ENCODE results near the gene MZF1. TPM values are rescaled to one million over a fixed set of nuclear protein-coding genes. Genes with fewer than 3 reads are reported as not detected.
"Not testable (repeated sequence)": the region's sequence is repeated elsewhere in the genome, so short reads cannot be mapped to it uniquely, and the experiment has no call there.

MZF1 gene
- total RNA-seq, 1 donor from 2014 or later: 43.3 TPM

GRCh38 chr19:58546019-58546530 lies 27.1 kb downstream of the MZF1 start:
- peak overlapping the region; percentile 95 for H3K4me3 Mint-ChIP-seq
- TF ChIP-seq, protein P1, sequence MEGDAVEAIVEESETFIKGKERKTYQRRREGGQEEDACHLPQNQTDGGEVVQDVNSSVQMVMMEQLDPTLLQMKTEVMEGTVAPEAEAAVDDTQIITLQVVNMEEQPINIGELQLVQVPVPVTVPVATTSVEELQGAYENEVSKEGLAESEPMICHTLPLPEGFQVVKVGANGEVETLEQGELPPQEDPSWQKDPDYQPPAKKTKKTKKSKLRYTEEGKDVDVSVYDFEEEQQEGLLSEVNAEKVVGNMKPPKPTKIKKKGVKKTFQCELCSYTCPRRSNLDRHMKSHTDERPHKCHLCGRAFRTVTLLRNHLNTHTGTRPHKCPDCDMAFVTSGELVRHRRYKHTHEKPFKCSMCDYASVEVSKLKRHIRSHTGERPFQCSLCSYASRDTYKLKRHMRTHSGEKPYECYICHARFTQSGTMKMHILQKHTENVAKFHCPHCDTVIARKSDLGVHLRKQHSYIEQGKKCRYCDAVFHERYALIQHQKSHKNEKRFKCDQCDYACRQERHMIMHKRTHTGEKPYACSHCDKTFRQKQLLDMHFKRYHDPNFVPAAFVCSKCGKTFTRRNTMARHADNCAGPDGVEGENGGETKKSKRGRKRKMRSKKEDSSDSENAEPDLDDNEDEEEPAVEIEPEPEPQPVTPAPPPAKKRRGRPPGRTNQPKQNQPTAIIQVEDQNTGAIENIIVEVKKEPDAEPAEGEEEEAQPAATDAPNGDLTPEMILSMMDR (conservative IDR thresholded peaks at IDR 0.05): no peak
- no peaks in the 10 kb centered on the region for H3K9me3 Mint-ChIP-seq
- peak overlapping the region; percentile 92 for H3K27ac Mint-ChIP-seq (ENCODE audit: unreplicated experiment)
- peaks cover 36% of the 10 kb centered on the region for H3K27me3 Mint-ChIP-seq (ENCODE audit: low read depth)
- no peak for DNase-seq (ENCODE audit: low read depth, low spot score)
- peaks cover 33% of the 10 kb centered on the region for H3K4me1 Mint-ChIP-seq
- peaks cover 29% of the 10 kb centered on the region for H3K36me3 Mint-ChIP-seq (ENCODE audit: low read depth)

- TF ChIP-seq, protein P1 (conservative IDR thresholded peaks at IDR 0.05): no peak
- H3K27me3 Mint-ChIP-seq (ENCODE audit: low read depth): peaks cover 38% of the 10 kb centered on the region
- peak overlapping the region; percentile 95 for H3K4me3 Mint-ChIP-seq
- peak overlapping the region; percentile 92 for H3K27ac Mint-ChIP-seq (ENCODE audit: unreplicated experiment)
- no peaks in the 10 kb centered on the region for H3K9me3 Mint-ChIP-seq
- DNase-seq (ENCODE audit: low read depth, low spot score): no peak
- H3K4me1 Mint-ChIP-seq: peaks cover 30% of the 10 kb centered on the region
- peaks cover 27% of the 10 kb centered on the region for H3K36me3 Mint-ChIP-seq (ENCODE audit: low read depth)
These were observed 27.7 kb downstream of the MZF1 start for GRCh38 chr19:58545286-58546018.

GRCh38 chr19:58544591-58545285 lies 28.4 kb downstream of the MZF1 start:
- peak overlapping the region; percentile 87 for H3K27ac Mint-ChIP-seq (ENCODE audit: unreplicated experiment)
- no peaks in the 10 kb centered on the region for H3K9me3 Mint-ChIP-seq
- peaks cover 30% of the 10 kb centered on the region for H3K4me1 Mint-ChIP-seq
- TF ChIP-seq, protein P1 (conservative IDR thresholded peaks at IDR 0.05): no peak
- H3K27me3 Mint-ChIP-seq (ENCODE audit: low read depth): peaks cover 39% of the 10 kb centered on the region
- DNase-seq (ENCODE audit: low read depth, low spot score): peak; percentile 71
- H3K4me3 Mint-ChIP-seq: peak overlapping the region; percentile 95
- peaks cover 24% of the 10 kb centered on the region for H3K36me3 Mint-ChIP-seq (ENCODE audit: low read depth)

DNA sequence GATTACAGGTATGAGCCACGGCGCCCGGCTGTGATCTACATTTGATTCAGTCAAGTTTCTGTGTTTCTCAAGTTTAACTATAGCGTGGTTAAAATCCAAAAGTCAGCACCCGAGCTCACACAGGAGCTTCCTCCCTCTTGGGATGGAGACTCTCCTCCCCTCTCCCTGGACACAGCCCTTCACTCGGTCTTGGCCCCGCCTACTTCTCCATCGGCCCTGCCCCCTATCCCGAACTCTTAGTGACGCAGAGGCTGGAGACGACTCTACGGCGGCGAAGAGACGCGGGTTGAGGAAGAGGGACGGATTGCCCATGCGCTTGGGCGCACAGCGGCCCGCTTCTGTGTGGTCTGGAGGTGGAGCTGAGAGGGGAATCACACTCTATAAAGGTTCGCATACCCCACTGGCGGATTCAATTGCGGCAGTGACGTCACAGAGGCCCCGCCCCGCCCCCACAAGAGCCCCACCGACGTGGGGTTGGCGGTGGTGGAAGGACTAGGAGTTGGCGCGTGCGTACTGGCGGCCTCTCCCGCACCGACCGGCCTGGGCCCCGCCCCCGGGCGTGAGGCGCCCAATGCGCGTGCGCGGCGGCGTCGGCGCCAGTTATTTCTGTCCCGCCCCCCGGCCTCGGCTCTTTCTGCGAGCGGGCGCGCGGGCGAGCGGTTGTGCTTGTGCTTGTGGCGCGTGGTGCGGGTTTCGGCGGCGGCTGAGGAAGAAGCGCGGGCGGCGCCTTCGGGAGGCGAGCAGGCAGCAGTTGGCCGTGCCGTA lies 29.1 kb downstream of the MZF1 start, which contains the start of gene TRIM28:
Gene TRIM28 (plus strand): TSS at position 239 of the 765 bp plus-strand sequence. CDS start 694 bp downstream, outside the sequence.
- Mint-ChIP-seq H3K27me3 (ENCODE audit: low read depth) (peaks cover 46% of the 10 kb centered on the region), H3K4me3 (peak within 1 kb of the TSS; percentile 95), H3K9me3 (no peaks in the 10 kb centered on the region), H3K27ac (ENCODE audit: unreplicated experiment) (peak within 1 kb of the TSS; percentile 99), H3K4me1 (peaks cover 30% of the 10 kb centered on the region), H3K36me3 (ENCODE audit: low read depth) (peaks cover 24% of the 10 kb centered on the region)
- TF ChIP-seq, protein P1 (conservative IDR thresholded peaks at IDR 0.05): no peak
- peak; percentile 99 for DNase-seq (ENCODE audit: low read depth, low spot score)

GRCh38 chr19:58542641-58543372 lies 30.3 kb downstream of the MZF1 start:
- not testable (repeated sequence) for H3K27ac Mint-ChIP-seq (ENCODE audit: unreplicated experiment); DNase-seq (ENCODE audit: low read depth, low spot score); H3K9me3 Mint-ChIP-seq; H3K4me3 Mint-ChIP-seq
- H3K36me3 Mint-ChIP-seq (ENCODE audit: low read depth): peaks cover 19% of the 10 kb centered on the region
- H3K27me3 Mint-ChIP-seq (ENCODE audit: low read depth): peaks cover 50% of the 10 kb centered on the region
- peaks cover 30% of the 10 kb centered on the region for H3K4me1 Mint-ChIP-seq

DNA sequence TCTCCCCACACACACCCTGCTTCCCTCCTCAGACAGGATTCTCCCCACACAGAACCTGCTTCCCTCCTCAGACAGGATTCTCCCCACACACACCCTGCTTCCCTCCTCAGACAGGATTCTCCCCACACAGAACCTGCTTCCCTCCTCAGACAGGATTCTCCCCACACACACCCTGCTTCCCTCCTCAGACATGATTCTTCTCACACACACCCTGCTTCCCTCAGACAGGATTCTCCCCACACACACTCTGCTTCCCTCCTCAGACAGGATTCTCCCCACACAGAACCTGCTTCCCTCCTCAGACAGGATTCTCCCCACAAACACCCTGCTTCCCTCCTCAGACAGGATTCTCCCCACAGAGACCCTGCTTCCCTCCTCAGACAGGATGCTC lies 34.0 kb downstream of the MZF1 start:
- not testable (repeated sequence) for H3K4me3 Mint-ChIP-seq; DNase-seq (ENCODE audit: low read depth, low spot score); H3K9me3 Mint-ChIP-seq; H3K36me3 Mint-ChIP-seq (ENCODE audit: low read depth); H3K27ac Mint-ChIP-seq (ENCODE audit: unreplicated experiment)
- H3K4me1 Mint-ChIP-seq: peaks cover 18% of the 10 kb centered on the region
- H3K27me3 Mint-ChIP-seq (ENCODE audit: low read depth): peaks cover 37% of the 10 kb centered on the region
